ENCODE results near the gene FNBP1L.

The FNBP1L gene

DNA sequence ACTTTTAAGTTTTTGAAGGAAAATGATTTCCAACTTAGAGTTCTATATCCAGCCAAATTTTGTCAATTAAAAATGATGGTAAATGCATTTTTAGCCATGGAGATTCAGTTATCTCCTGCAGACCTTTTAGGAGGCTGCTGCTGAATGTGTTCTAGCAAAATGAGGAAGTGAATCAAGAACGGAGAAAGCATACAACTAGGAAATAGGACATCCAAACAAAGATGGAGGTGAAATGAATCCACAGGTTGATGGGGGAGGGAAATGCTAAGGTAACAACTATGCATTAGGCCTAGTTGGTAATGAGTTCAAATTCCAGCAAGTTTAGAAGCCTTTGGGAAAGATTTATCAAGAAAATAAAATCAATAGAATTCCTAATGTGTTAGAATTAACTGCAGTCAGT, 80.5 kb downstream of the FNBP1L start:
- Histone ChIP-seq H2AFZ (ENCODE audit: low read length) (no peak overlapping the region), H3K4me1 (ENCODE audit: insufficient read depth, low read length, poor library complexity, severe bottlenecking) (no peaks in the 10 kb centered on the region), H4K20me1 (ENCODE audit: insufficient read depth, low read length, poor library complexity, severe bottlenecking) (no peaks in the 10 kb centered on the region), H3F3A (ENCODE audit: low read depth) (no peaks in the 10 kb centered on the region), H3K9me3 (ENCODE audit: insufficient read depth, low read depth, low read length) (no peaks in the 10 kb centered on the region), H3K9me2 (replicated peaks; ENCODE audit: low read depth, low read length) (no peaks in the 10 kb centered on the region), H3K4me2 (ENCODE audit: low read depth, low read length, poor library complexity, severe bottlenecking) (no peak overlapping the region), H3K79me2 (ENCODE audit: insufficient read depth, low read length) (no peaks in the 10 kb centered on the region), H3K4me3 (ENCODE audit: low read length, poor library complexity, severe bottlenecking) (no peak overlapping the region), H3K36me3 (ENCODE audit: insufficient read depth, low read length) (peaks cover 7% of the 10 kb centered on the region; the same call in 1 of the 2 replicates), H3K27me3 (ENCODE audit: insufficient read depth, low read length, poor library complexity, severe bottlenecking) (no peaks in the 10 kb centered on the region), H3K9ac (ENCODE audit: low read depth, low read length, poor library complexity, severe bottlenecking) (no peak overlapping the region)
- TF ChIP-seq, protein P1, sequence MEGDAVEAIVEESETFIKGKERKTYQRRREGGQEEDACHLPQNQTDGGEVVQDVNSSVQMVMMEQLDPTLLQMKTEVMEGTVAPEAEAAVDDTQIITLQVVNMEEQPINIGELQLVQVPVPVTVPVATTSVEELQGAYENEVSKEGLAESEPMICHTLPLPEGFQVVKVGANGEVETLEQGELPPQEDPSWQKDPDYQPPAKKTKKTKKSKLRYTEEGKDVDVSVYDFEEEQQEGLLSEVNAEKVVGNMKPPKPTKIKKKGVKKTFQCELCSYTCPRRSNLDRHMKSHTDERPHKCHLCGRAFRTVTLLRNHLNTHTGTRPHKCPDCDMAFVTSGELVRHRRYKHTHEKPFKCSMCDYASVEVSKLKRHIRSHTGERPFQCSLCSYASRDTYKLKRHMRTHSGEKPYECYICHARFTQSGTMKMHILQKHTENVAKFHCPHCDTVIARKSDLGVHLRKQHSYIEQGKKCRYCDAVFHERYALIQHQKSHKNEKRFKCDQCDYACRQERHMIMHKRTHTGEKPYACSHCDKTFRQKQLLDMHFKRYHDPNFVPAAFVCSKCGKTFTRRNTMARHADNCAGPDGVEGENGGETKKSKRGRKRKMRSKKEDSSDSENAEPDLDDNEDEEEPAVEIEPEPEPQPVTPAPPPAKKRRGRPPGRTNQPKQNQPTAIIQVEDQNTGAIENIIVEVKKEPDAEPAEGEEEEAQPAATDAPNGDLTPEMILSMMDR (conservative IDR thresholded peaks at IDR 0.05; ENCODE audit: low read length), result no peak

DNA sequence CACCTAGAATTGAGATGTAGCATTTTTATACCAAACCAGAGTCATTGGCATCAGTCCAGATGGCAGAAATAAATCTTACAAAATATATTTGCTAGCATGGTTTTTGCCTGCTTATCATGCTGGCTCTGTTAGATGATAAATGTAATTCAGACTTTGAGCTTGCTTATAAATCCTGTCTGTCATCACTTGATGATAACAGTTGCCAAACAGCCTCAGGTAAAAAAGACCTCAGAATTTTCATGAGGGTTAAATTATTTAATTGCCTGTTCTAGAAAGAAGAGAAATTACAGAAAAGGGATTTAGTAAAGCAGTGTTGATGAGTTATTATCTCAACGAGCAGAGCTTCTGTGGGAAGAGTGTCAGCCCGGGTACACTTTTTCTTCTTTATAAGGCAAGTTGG, 83.3 kb downstream of the FNBP1L start:
- TF ChIP-seq EZH2phosphoT487 (IDR thresholded peaks at IDR 0.05; ENCODE audit: borderline replicate concordance), result no peak
- TF ChIP-seq, protein P1 (conservative IDR thresholded peaks at IDR 0.05; ENCODE audit: low read length), result no peak
- H3K9me2 ChIP-seq (replicated peaks; ENCODE audit: low read depth, low read length), result no peaks in the 10 kb centered on the region
- H3K79me2 ChIP-seq (ENCODE audit: insufficient read depth, low read length), result no peaks in the 10 kb centered on the region
- no peak overlapping the region for H2AFZ ChIP-seq (ENCODE audit: low read length)
- H3K36me3 ChIP-seq (ENCODE audit: insufficient read depth, low read length), result peaks cover 12% of the 10 kb centered on the region
- H4K20me1 ChIP-seq (ENCODE audit: insufficient read depth, low read length, poor library complexity, severe bottlenecking), result no peaks in the 10 kb centered on the region
- no peaks in the 10 kb centered on the region for H3F3A ChIP-seq (ENCODE audit: low read depth)
- no peak overlapping the region for H3K4me3 ChIP-seq (ENCODE audit: low read length, poor library complexity, severe bottlenecking)
- no peak overlapping the region for H3K4me2 ChIP-seq (ENCODE audit: low read depth, low read length, poor library complexity, severe bottlenecking)
- no peaks in the 10 kb centered on the region for H3K27me3 ChIP-seq (ENCODE audit: insufficient read depth, low read length, poor library complexity, severe bottlenecking)
- H3K4me1 ChIP-seq (ENCODE audit: insufficient read depth, low read length, poor library complexity, severe bottlenecking), result no peaks in the 10 kb centered on the region
- H3K9me3 ChIP-seq (ENCODE audit: insufficient read depth, low read depth, low read length), result no peaks in the 10 kb centered on the region
- H3K9ac ChIP-seq (ENCODE audit: low read depth, low read length, poor library complexity, severe bottlenecking), result no peak overlapping the region

DNA sequence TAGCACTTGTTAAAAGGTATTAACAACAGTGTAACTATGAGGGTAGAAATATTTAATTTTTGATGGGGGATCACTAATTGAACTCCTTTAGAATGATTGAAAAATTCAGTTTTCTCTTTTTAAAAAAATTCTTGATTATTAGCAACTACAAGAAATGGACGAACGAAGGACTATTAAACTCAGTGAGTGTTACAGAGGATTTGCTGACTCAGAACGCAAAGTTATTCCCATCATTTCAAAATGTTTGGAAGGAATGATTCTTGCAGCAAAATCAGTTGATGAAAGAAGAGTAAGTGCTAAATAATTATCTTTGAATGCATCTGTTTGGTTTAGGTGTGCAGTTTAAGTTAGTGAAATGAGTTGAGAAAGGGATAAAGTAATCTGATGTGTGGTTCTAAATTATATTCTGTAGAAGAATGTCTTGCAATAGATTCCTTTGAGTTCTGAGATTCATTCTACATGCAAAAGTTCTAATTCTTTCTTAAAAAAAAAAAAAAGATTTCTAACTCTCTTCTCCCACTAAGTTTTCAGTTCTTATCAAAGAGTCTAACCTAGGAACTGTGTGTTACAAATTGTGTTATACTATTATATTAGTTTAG, 85.0 kb downstream of the FNBP1L start:
- H3K27me3 ChIP-seq (ENCODE audit: insufficient read depth, low read length, poor library complexity, severe bottlenecking), result no peaks in the 10 kb centered on the region
- H3K4me1 ChIP-seq (ENCODE audit: insufficient read depth, low read length, poor library complexity, severe bottlenecking), result no peaks in the 10 kb centered on the region
- H3K4me3 ChIP-seq (ENCODE audit: low read length, poor library complexity, severe bottlenecking), result no peak overlapping the region
- H3K79me2 ChIP-seq (ENCODE audit: insufficient read depth, low read length), result no peaks in the 10 kb centered on the region
- TF ChIP-seq, protein P1 (conservative IDR thresholded peaks at IDR 0.05; ENCODE audit: low read length), result no peak
- TF ChIP-seq EZH2phosphoT487 (IDR thresholded peaks at IDR 0.05; ENCODE audit: borderline replicate concordance), result no peak
- peaks cover 12% of the 10 kb centered on the region for H3K36me3 ChIP-seq (ENCODE audit: insufficient read depth, low read length)
- H3F3A ChIP-seq (ENCODE audit: low read depth), result no peaks in the 10 kb centered on the region
- H3K4me2 ChIP-seq (ENCODE audit: low read depth, low read length, poor library complexity, severe bottlenecking), result no peak overlapping the region
- H3K9me3 ChIP-seq (ENCODE audit: insufficient read depth, low read depth, low read length), result no peaks in the 10 kb centered on the region
- no peak overlapping the region for H2AFZ ChIP-seq (ENCODE audit: low read length)
- no peak overlapping the region for H3K9ac ChIP-seq (ENCODE audit: low read depth, low read length, poor library complexity, severe bottlenecking)
- no peaks in the 10 kb centered on the region for H4K20me1 ChIP-seq (ENCODE audit: insufficient read depth, low read length, poor library complexity, severe bottlenecking)
- no peaks in the 10 kb centered on the region for H3K9me2 ChIP-seq (replicated peaks; ENCODE audit: low read depth, low read length)

Measured in Loucy (cell line).